ENCODE results near the gene RAP2C.

- TF ChIP-seq, protein P1, sequence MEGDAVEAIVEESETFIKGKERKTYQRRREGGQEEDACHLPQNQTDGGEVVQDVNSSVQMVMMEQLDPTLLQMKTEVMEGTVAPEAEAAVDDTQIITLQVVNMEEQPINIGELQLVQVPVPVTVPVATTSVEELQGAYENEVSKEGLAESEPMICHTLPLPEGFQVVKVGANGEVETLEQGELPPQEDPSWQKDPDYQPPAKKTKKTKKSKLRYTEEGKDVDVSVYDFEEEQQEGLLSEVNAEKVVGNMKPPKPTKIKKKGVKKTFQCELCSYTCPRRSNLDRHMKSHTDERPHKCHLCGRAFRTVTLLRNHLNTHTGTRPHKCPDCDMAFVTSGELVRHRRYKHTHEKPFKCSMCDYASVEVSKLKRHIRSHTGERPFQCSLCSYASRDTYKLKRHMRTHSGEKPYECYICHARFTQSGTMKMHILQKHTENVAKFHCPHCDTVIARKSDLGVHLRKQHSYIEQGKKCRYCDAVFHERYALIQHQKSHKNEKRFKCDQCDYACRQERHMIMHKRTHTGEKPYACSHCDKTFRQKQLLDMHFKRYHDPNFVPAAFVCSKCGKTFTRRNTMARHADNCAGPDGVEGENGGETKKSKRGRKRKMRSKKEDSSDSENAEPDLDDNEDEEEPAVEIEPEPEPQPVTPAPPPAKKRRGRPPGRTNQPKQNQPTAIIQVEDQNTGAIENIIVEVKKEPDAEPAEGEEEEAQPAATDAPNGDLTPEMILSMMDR (IDR thresholded peaks at IDR 0.05; ENCODE audit: low read depth, low read length, poor library complexity, severe bottlenecking) = no peak
- no peak for TF ChIP-seq EZH2phosphoT487 (IDR thresholded peaks at IDR 0.05; ENCODE audit: borderline replicate concordance, low read length)
These were observed 991 bp downstream of the RAP2C start for GRCh38 chrX:132218100-132218812.

All from DOHH2 (cell line).